HG02678 (cell line): ENCODE data around the gene GYS1.
"Not testable (repeated sequence)": the region's sequence is repeated elsewhere in the genome, so short reads cannot be mapped to it uniquely, and the experiment has no call there.

Experiments
- ATAC-seq: cut with Tn5 transposase; IDR thresholded peaks from one replicate; pipeline ENCODE4 v1.9.1; 2021; ENCODE audit warnings: mild to moderate bottlenecking, moderate library complexity; ENCODE audit not compliant: unreplicated experiment

Gene GYS1

DNA sequence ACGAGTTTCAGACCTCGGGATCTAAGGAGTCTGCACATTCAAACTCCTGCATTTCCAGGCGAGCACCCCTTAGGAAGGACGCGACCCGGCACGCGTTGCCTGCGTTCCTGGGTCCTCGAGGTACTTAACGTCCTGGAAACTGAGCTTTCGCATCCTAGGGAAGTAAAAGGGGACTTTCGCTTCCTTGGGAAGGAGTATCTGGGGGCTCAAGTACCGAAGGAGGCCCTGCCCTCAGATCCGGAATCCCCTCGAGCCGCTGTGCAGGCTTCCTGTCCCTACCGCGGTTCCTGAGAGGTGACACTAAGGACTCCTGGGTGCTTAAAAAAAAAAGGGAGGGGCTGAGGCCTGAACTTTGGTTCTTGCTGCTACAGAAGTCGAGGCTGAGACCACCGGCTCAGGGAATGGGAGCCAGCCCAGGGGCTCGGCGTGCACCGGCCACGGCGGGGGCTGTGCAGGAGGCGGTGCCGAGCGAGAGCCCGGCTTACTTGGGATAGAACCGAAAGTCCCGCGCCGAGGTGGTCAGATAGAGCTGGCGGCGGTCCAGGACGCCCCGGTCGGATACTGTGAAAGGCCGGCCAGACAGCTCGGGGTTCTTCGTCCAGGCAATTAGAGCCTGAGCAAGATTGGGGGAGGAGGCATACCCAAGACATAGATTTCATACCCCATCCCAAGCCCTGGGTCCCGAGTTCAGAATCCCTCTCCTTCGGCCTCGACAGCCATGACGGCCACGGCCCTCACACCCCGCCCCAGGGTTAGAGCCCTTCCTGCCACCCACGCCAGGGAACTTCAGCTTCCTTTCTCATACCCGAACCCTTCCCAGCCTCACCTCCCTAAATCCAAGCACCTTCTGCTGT, 25.5 kb upstream of the GYS1 start:
- ATAC-seq, result not testable (repeated sequence)

DNA sequence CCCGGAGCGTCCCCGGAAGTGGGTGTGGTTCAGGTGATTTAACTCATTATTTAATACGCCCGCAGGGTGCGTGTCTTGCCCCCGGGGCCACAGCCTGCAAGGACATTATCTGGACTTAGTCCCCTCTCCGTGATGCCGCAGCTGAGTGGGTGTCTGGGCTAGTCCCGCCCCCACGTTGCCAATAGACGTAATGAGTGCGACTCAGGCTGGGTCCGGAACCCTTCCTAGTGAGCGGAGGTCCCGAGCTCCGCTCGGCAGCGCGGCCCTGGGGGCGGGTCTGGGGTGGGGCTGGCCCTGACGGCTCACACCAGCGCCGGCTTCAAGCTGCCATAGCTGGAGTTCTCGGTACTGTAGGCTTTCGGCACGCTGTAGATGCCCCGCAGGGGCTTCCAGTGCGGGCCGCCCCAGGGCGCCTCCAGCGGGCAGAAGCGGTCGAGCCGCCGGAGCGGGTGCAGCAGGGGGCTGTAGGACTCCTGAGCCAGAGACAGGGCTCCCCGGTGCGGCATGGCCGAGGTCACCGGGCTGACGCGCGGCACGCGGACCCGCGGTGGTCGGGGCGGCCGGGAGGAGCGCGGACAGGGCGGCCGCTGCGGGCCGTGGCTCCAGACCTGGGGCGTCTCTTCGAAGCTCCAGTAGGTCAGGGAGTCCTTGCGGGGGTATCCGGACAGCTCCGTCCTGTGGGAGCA, 24.7 kb upstream of the GYS1 start:
- ATAC-seq, result no peak

DNA sequence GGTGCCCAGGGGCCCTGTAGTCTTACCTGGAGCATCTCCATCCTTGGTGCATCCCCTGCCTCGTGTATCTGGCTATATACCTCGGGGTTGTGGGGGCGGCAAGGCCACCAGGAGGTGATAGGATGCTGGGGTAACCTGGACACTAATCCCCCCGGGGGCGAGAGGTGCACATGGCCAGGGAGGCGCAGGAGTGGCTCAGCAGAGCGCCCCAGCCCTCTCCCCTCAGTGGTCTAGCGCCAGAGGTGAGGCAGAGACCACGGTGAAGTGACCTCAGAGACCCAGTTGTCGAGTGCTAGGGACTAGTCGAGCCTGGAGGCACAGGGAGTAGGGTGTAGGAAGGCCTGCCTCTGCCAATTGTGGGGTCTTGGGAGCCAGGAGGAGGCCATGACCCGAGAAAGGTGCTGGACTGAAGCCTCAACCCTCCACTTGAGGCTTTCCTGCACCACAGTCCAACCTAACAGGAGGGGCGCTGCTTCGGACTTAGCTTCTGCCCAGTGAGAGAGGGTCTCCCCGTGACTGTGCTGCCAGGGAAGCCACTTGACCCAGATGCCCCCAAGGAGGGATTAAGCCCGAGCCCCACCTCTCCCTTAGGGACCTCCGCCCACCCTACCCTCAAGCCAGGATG, 24.0 kb upstream of the GYS1 start, which contains the start of gene LHB:
Gene LHB (minus strand): TSS at position 51 of the 625 bp plus-strand sequence. CDS start 10 bp downstream, at position 41.
- no peak for ATAC-seq

DNA sequence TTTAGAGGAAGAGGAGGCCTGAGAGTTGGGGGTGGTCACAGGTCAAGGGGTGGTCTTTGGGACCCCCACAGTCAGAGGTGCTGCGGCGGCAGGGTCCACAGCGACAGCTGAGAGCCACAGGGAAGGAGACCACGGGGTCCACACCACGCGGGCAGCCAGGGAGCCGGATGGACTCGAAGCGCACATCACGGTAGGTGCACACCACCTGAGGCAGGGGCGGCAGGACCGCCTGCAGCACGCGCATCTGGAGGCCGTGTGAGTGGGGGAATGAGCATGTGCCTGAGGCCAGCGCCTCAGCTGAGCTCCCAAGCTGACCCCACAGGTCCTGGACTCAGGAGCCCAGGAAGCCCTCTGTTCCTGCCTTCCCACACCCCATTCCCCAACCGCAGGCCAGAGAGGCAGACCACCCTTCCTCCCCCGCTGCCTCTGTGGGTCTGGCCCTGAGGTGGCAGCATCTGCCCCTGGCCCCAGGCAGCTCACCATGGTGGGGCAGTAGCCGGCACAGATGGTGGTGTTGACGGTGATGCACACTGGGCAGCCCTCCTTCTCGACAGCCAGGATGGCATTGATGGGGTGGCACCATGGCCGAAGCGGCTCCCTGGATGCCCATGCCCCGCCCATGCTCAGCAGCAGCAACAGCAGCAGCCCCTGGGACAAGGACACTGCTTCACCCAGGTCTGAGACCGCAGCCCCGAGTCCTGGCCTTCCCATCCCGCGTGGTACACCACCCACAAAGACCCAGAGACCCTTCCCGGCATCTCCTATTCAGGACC, 23.1 kb upstream of the GYS1 start:
- no peak for ATAC-seq

DNA sequence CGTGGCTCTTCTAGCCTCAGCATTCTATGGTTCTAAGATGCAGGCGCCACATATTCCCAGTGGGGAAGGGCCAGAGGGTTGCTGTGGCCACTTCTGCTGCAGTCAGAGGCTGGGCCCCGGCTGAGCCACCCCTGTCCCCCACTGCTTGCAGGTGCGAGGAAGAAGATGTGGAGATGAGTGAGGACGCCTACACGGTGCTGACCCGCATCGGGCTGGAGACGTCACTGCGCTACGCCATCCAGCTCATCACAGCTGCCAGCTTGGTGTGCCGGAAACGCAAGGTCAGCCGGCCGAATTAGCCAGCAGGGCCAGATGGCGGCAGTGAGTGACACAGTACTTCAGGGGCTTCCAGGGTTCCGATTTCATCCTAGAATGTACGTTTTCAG, 21.8 kb upstream of the GYS1 start:
- ATAC-seq, result no peak

DNA sequence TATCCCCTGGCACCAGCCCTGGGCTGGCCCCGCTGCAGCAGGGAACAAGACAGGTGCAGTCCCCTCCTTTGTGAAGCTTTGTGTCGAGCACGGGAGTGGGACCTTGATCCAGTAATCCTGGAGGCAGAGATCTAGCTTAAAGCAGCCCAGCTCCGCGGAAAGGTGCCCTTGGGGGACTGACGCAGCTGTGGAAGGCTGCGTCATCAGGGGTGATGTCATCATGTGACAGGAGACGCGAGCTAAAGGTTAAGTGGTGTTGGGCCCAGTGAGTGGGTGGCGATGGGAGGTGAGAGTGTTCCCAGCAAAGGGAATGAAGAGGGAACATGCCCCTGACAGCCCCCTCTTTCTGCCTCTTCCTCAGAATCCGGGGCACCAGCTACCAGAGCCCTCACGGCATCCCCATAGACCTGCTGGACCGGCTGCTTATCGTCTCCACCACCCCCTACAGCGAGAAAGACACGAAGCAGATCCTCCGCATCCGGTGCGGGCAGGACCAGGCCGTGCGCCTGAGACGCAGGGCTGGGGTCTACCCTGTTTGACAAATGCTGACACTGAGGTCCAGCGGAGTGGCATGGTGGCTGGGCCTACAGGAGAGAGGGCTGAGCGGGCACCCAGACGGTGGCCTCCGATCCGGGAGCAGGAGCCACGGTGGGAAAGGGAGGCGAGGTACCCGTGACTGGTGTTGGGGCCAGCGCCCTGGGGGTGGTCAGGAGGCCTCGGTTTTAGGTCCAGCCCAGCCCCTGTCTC, 21.2 kb upstream of the GYS1 start:
- ATAC-seq, result no peak

DNA sequence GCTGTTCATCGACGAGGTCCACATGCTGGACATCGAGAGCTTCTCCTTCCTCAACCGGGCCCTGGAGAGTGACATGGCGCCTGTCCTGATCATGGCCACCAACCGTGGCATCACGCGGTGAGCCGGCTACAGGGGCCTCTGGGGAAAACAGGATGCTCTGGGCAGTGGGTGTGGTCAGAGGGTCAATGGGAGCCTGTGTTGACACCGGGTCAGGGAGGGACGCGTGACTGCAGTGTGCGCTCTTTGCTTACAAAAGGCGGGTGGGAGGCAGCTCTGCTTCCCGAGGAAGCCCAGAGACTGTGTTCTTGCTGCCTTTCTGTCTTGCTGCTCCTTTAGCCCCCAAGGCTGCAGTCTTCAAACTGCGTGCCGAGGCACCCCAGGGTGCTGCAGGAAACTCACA, 18.1 kb upstream of the GYS1 start:
- no peak for ATAC-seq

DNA sequence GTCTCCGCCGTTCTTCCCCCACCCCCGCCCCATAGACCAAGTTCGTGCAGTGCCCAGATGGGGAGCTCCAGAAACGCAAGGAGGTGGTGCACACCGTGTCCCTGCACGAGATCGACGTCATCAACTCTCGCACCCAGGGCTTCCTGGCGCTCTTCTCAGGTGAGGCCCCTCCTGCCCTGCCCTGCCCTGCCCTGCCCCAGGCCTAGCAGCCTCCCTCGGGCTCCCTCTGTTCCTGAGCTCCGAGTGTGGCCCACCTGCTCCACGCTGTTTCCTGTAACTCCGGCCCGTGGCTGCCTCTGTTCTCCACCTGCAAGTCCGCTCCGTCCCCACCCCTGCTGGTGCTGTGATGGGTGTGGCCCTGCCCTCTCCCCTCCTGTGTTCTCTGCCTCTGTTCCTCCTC, 17.3 kb upstream of the GYS1 start:
- ATAC-seq, result no peak

DNA sequence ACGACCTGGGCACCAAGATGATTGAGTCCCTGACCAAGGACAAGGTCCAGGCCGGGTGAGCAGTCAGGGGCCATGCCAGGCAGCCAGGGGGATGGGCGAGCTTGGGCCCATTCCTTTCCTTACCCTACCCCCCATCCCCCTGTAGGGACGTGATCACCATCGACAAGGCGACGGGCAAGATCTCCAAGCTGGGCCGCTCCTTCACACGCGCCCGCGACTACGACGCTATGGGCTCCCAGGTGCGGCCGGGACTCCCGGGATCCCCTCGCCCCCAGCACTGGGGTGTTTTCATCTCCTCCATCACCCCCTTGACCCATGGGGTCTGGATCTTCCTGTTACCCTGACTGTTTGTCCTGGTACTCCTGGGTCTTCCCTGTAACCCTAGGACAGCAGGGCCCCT, 16.7 kb upstream of the GYS1 start:
- ATAC-seq, result no peak

DNA sequence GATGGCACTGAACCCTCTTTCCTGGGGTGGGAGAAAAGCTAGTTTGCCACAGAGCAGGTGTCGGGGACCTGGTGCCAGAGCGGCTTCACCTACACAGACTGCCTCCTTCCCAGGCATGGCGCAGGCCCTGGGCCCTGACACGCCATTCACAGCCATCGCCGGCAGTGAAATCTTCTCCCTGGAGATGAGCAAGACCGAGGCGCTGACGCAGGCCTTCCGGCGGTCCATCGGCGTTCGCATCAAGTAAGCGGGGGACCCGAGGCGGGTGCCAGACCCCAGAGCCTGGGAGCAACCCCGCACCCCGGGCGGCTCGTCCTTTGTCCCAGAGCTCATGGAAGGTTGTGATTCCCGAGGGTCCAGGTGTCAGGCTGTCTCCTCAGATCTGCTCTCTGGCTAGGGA, 13.8 kb upstream of the GYS1 start:
- no peak for ATAC-seq

DNA sequence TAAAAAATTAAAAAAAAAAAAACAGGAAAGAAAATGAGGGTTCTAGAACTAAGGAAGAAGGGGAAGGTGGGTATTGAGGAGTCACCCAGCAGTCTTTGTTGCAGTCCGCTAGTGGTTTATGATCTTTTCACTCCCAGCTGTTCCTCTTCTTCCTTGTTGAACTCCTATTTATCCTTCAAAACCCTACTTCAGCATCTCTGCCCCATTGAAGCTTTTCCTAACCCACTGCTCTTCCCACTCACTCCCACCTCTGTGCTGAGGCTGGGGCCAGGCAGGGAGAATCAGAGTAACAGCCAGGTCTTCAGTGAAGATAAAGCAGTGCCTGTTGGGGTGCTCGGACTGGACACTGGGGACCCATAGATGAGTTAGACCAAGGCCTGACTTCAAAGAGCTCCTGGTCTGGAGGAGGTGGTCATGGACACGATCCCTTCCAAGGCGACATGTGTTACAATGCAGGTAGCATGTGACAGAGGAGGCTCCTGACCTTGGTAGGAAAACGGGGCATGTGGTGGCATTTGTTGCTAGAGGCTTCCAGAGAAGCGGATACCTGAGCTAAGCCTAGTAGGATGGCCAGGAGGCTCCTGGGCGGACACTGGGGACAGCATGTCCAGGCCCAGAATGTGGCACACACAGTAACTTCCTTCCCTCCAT, 12.0 kb upstream of the GYS1 start:
- no peak for ATAC-seq

DNA sequence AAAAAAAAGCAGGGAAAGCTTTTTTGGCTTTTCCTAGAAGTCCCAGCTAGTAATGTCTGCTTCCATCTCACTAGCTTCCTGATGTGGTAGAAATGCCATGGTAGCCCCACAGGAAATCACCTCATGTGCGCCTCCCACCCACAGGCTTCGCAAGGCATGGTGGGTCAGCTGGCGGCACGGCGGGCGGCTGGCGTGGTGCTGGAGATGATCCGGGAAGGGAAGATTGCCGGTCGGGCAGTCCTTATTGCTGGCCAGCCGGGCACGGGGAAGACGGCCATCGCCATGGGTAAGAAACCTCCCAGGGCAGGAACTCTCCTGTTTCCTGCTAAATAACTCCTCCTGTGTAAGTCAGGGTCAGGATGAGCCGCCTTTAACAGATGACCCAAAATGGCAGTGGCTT, 11.0 kb upstream of the GYS1 start:
- no peak for ATAC-seq

DNA sequence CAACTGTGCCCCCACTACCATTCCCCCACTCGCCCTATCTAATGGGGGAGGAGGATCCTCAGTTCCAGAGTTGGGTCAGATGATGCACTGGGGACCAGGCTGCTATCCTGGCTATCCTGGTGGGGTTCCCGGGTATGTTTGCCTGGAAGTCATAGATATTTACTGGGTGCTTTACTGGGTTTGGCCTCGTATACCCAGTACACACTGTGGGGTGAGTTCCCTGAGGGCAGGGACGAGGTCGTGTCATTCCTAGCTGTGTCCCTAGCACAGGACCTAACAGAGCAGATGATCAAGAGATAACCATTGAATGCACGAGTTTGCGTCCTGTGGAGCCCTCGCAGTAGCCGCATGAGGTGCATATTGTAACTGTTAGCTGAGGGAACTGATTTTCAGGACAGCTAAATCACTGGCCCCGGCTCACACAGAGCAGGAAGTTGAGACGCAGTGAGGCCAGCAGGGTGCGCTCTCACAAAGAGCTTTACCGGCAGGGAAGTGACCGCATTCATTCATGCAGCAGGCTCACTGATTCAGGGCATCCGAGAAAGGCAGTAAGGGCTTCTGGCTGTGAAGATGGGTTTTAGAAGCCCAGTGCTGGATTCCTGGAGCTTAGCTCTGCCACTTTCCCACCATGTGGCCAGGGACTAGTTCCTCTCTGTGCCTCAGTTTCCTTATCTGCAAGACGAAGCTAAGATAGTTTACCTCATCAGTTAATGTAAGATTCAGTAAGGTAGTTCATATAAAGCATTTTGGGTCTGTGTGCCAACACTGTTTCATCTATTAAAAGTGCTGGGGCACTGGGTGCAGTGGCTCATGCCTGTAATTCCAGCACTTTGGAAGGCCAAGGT, 6.6 kb upstream of the GYS1 start:
- no peak for ATAC-seq

DNA sequence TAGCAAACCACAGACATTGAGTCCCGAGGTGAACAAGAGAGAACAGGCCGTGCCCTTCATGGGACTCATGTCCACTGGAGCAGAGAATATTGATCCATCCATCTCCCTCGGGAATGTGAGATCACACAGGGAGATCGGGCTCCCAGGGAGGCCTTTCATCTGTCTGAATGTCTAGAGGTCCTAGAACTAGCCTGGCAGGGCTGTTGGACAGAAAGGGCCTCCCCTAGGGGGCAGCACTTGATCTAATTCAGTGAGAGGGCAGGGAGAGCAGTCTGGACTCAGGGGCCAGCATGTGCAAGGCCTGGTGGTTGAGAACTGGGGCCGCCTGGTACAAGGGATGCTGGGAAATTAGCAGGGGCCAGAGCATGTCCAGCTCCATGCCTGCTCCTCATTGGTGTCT, 4.9 kb upstream of the GYS1 start:
- ATAC-seq, result no peak

DNA sequence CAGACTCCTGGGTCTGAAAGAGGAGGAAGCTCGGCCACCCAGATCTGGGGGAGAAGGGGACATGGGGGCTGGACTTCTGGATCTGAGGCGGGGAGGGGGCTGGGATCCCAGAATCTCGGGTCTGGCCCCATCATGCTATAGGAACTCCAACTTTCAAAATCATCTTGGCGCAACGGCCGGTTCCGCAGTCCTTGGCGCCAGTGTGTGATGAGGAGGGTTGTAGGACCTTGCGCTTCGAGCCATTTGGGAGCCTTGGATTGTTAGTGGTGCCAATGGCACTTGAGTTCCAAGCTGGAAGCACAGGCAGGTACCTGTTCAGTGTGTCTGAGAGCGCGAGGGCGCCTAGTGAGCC, 902 bp upstream of the GYS1 start:
- no peak for ATAC-seq

DNA sequence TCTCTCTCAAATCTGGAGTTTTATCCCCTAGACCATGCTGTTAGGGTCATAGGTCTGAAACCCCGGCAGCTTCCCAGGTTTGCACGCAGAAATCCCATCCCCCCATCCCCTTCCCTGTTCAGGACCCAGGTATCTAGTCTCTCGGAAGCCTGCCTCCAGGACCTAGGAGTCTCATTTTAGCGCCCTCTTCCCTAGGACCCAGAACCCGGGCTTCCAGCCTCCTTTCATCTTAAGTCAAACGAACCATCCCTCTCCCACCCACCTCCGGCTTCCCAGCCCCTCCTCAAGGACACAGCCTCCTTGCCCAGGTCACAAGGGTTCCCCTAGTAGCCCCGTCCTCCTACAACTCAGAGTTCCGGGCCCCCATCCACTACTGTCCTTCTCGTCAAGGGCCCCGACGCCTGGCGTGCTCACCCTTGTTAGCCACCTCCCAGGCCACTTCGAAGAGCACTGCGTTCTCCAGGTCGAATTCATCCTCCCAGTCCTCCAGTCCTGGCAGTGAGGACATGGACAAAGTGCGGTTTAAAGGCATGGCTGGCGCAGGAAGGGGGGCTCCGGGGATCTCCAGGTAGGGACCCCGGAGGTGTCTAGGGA, 431 bp downstream of the GYS1 start:
- no peak for ATAC-seq

DNA sequence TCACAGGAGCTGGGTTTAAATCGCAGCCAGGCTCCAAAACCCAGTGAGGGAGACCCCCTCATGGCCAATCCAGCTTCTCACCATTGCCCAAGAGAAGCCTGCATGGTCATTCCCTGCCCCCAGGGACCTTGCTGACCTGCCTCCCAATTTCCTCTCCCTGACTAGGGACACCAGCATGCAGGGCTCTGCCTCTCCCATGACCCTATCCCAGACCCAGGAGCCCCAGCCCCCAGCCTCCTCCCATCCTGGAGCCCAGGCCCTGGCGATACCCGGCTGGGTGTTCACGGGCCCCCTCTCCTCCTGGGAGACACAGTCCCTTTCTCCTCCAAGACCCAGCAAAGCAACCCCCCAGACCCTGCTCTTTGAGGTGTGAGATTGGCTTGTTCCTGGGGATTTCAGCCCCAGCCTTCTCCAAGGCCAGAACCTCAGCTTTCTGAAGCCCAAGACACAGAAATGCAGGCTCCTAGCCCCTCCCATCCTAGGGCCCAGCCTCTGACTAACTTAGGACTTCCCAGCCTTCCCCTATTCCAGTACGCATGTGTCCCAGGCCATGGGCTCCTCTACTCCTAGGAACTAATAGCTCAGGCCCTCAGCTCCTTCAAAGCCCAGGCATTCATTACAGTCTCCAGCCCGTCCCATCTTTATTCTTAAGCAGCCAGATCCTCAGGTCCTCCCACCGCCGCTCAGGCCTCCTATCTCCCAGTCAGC, 1.1 kb downstream of the GYS1 start:
- ATAC-seq, result no peak

DNA sequence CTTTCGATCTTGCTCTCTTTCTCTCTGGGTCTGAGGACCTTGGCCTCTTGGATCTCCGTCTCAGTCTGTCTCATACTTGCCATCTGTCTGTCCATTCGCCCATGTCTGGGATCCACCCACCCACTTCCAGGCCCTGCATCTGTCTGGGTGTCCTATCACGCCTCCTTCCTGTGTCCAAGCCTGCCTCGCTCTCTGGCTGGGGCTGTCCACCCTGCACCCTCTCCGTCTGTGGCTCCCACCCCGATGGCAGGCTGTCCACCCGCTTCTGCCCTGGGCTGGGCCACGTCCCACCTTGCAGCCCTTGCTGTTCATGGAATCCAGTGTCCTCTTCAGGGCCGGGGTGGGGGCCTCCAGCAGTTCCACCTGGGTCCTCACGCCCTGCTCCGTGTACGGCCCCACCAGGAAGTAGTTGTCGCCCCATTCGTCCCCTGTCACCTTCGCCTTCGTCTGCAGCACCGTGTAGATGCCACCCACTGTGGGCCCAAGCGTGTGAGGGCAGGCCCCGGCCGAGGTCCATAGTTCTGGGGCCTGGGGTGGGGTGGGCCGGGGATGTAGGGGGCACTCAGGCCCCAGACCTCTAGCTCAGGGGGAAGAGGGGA, 2.0 kb downstream of the GYS1 start:
- ATAC-seq, result no peak
